Liver (tissue), 9 donors: ENCODE results near the gene TRIM5. TPM values are rescaled to one million over a fixed set of nuclear protein-coding genes. Genes with fewer than 3 reads are reported as not detected.

Source experiments
- DNase-seq: peaks from one replicate; pipeline ENCODE4 v3.0.0-alpha.2; 2017; ENCODE audit warnings: low spot score
- H3K27ac ChIP-seq, 2 donors: one replicate each; pipeline ENCODE4 v1.7.0; 2013; ENCODE audit warnings: inconsistent platforms in 2 of 2, low read length in 2 of 2, control low read depth in 1 of 2, low read depth in 1 of 2, mild to moderate bottlenecking in 1 of 2
- H3K27me3 ChIP-seq, 4 donors: one replicate each; pipeline versions ENCODE4 v1.6.1 to v1.7.0; 2013; ENCODE audit warnings: low read length in 3 of 4, inconsistent platforms in 1 of 4, mild to moderate bottlenecking in 1 of 4, moderate library complexity in 1 of 4; ENCODE audit not compliant: control insufficient read depth in 4 of 4, insufficient read depth in 4 of 4
- H3K36me3 ChIP-seq, 4 donors: one replicate each; pipeline versions ENCODE4 v1.6.1 to v1.7.0; 2013; ENCODE audit warnings: low read length in 3 of 4, mild to moderate bottlenecking in 3 of 4, low read depth in 1 of 4, moderate library complexity in 1 of 4; ENCODE audit not compliant: control insufficient read depth in 4 of 4, insufficient read depth in 3 of 4
- H3K4me1 ChIP-seq, 4 donors: one replicate each; pipeline versions ENCODE4 v1.6.1 to v1.7.0; 2013; ENCODE audit warnings: low read length in 3 of 4, mild to moderate bottlenecking in 3 of 4, moderate library complexity in 1 of 4; ENCODE audit not compliant: control insufficient read depth in 4 of 4, insufficient read depth in 4 of 4
- H3K4me3 ChIP-seq, 3 donors: one replicate each; pipeline versions ENCODE4 v1.6.1 to v1.7.0; 2013; ENCODE audit warnings: low read length in 3 of 3, control low read depth in 1 of 3, low read depth in 1 of 3, mild to moderate bottlenecking in 1 of 3
- H3K9ac ChIP-seq, 2 donors: one replicate each; pipeline ENCODE4 v1.7.0; 2013; ENCODE audit warnings: low read length in 2 of 2, mild to moderate bottlenecking in 2 of 2, moderate library complexity in 2 of 2, control low read depth in 1 of 2, low read depth in 1 of 2
- H3K9me3 ChIP-seq, 4 donors: one replicate each; pipeline versions ENCODE4 v1.6.1 to v1.7.0; 2013; ENCODE audit warnings: low read length in 3 of 4; ENCODE audit not compliant: control insufficient read depth in 4 of 4
- ATF3 ChIP-seq: IDR thresholded peaks from 2 replicates; pipeline ENCODE4 v1.6.1; 2016; ENCODE audit warnings: antibody characterized with exemption
- CTCF ChIP-seq: fragments of 150-350 bp; IDR thresholded peaks from 2 replicates; pipeline ENCODE4 v1.5.1; 2017; ENCODE audit warnings: improper control_type of control experiment, low read depth, low read length; ENCODE audit not compliant: missing input control
- EGR1 ChIP-seq, 2 donors: IDR thresholded peaks; 2 replicates each; pipeline ENCODE4 v1.6.1; 2016 to 2018; ENCODE audit warnings: antibody characterized with exemption in 2 of 2, low read depth in 2 of 2
- FOXA2 ChIP-seq: IDR thresholded peaks from 2 replicates; pipeline ENCODE4 v1.6.1; 2016; ENCODE audit warnings: antibody characterized with exemption
- GABPA ChIP-seq, 2 donors: IDR thresholded peaks in 1 of 2; conservative IDR thresholded peaks in 1 of 2; 2 replicates each; pipeline ENCODE4 v1.6.1; 2016; ENCODE audit warnings: antibody characterized with exemption in 2 of 2, mild to moderate bottlenecking in 1 of 2, moderate library complexity in 1 of 2
- HNF4G ChIP-seq: IDR thresholded peaks from 2 replicates; pipeline ENCODE4 v1.6.1; 2016; ENCODE audit warnings: antibody characterized with exemption
- JUND ChIP-seq, 2 donors: IDR thresholded peaks; 2 replicates each; pipeline ENCODE4 v1.6.1; 2016; ENCODE audit warnings: antibody characterized with exemption in 2 of 2
- MAX ChIP-seq: IDR thresholded peaks from 2 replicates; pipeline ENCODE4 v1.6.1; 2016; ENCODE audit warnings: antibody characterized with exemption
- NR2F2 ChIP-seq: IDR thresholded peaks from 2 replicates; pipeline ENCODE4 v1.6.1; 2016; ENCODE audit warnings: antibody characterized with exemption
- RAD21 ChIP-seq, 2 donors: IDR thresholded peaks; 2 replicates each; pipeline ENCODE4 v1.6.1; 2016; ENCODE audit warnings: antibody characterized with exemption in 2 of 2, mild to moderate bottlenecking in 2 of 2
- REST ChIP-seq: IDR thresholded peaks from 2 replicates; pipeline ENCODE4 v1.6.1; 2016; ENCODE audit warnings: antibody characterized with exemption, mild to moderate bottlenecking
- RXRA ChIP-seq, 2 donors: IDR thresholded peaks; 2 replicates each; pipeline ENCODE4 v1.6.1; 2017 to 2018; ENCODE audit warnings: antibody characterized with exemption in 2 of 2, mild to moderate bottlenecking in 1 of 2
- SP1 ChIP-seq: IDR thresholded peaks from 2 replicates; pipeline ENCODE4 v1.6.1; 2018; ENCODE audit warnings: antibody characterized with exemption, mild to moderate bottlenecking
- TAF1 ChIP-seq: conservative IDR thresholded peaks from 2 replicates; pipeline ENCODE4 v1.6.1; 2016; ENCODE audit warnings: antibody characterized with exemption, mild to moderate bottlenecking
- YY1 ChIP-seq: IDR thresholded peaks from 2 replicates; pipeline ENCODE4 v1.6.1; 2016; ENCODE audit warnings: antibody characterized with exemption, mild to moderate bottlenecking
- WGBS: extraction: QIAGEN DNeasy Blood & Tissue Kit; methylation state at CpG from one replicate; pipeline ENCODE4 v1.1.7; 2013; 5-methylcytosine and 5-hydroxymethylcytosine counted together
- polyA plus RNA-seq, 2 donors: library from polyadenylated mRNA; stranded (reverse) in 1 of 2; unstranded in 1 of 2; fragments of 200-250 nt in 1 of 2; fragments of >200 nt in 1 of 2; fragmentation: Nextera tagmentation in 1 of 2; extraction: Ambion mirVana in 1 of 2; gene quantifications; one replicate each; pipeline versions ENCODE4 v1.2.1 to v1.2.3, GENCODE V29; 2013 to 2015
- total RNA-seq, 2 donors: library from RNA; depleted of rRNA; stranded (reverse); fragments of >200 nt; gene quantifications; one replicate each; pipeline ENCODE4 v1.2.3, GENCODE V29; 2014
- donor health status: healthy.
- donor health status: healthy.
- donor health status: healthy.
- donor health status: healthy.
- donor health status: healthy.

Gene TRIM5
- total and polyA plus RNA-seq, 4 donors: 7.8 to 20.2 (median 13.1) TPM

- no peaks in the 10 kb centered on the region for H3K4me1 ChIP-seq
- no peak overlapping the region for H3K27ac ChIP-seq
- 89% methylated on average over 2 of the region's 2 CpGs for WGBS
- no peak for DNase-seq
- no peak for TF ChIP-seq ATF3
- no peak for TF ChIP-seq MAX
- no peak overlapping the region for H3K4me3 ChIP-seq
- H3K9me3 ChIP-seq: no peaks in the 10 kb centered on the region
- H3K27me3 ChIP-seq: no peaks in the 10 kb centered on the region
- peaks cover 3 to 8% (median 5%) of the 10 kb centered on the region in 4 donors for H3K36me3 ChIP-seq
- H3K9ac ChIP-seq: no peak overlapping the region
Measured at GRCh38 chr11:5703741-5704536, 19.1 kb upstream of the TRIM5 start.

GRCh38 chr11:5701055-5701577, 16.2 kb upstream of the TRIM5 start:
- Histone ChIP-seq H3K4me3 (no peak overlapping the region), H3K9ac (no peak overlapping the region)

GRCh38 chr11:5700421-5701054, 15.7 kb upstream of the TRIM5 start:
- no peak overlapping the region for H3K27ac ChIP-seq
- H3K36me3 ChIP-seq: peaks cover 0 to 11% (median 4%) of the 10 kb centered on the region in 4 donors
- H3K9me3 ChIP-seq: no peaks in the 10 kb centered on the region
- H3K4me1 ChIP-seq: no peaks in the 10 kb centered on the region
- 80% methylated on average over 10 of the region's 10 CpGs for WGBS
- no peak overlapping the region for H3K4me3 ChIP-seq
- DNase-seq: no peak
- no peak overlapping the region for H3K9ac ChIP-seq
- H3K27me3 ChIP-seq: no peaks in the 10 kb centered on the region
- TF ChIP-seq NR2F2 (no peak), MAX (no peak), FOXA2 (no peak), EGR1 (IDR thresholded peaks at IDR 0.05; ENCODE audit: low read depth in 2 of 2) (no peak), GABPA (IDR thresholded peaks at IDR 0.05 in 1 of 2, conservative IDR thresholded peaks at IDR 0.05 in 1 of 2) (no peak), RXRA (IDR thresholded peaks at IDR 0.05) (no peak), SP1 (no peak), TAF1 (no peak), YY1 (no peak), REST (no peak)

More at GRCh38 chr11:5701055-5701577, 16.2 kb upstream of the TRIM5 start:
- TF ChIP-seq NR2F2: no peak
- no peak for TF ChIP-seq RAD21 (IDR thresholded peaks at IDR 0.05)
- TF ChIP-seq HNF4G: no peak
- TF ChIP-seq JUND (IDR thresholded peaks at IDR 0.05): no peak
- TF ChIP-seq CTCF: no peak
- no peak for TF ChIP-seq EGR1 (IDR thresholded peaks at IDR 0.05; ENCODE audit: low read depth in 2 of 2)
- no peak for TF ChIP-seq MAX
- peaks cover 0 to 11% (median 4%) of the 10 kb centered on the region in 4 donors for H3K36me3 ChIP-seq
- H3K4me1 ChIP-seq: no peaks in the 10 kb centered on the region
- DNase-seq: no peak
- WGBS: 54% methylated on average over 3 of the region's 3 CpGs
- no peaks in the 10 kb centered on the region for H3K27me3 ChIP-seq
- no peaks in the 10 kb centered on the region for H3K9me3 ChIP-seq
- H3K27ac ChIP-seq: no peak overlapping the region
